NT2/D1 (cell line): ENCODE results near the gene RSAD1.

ENCODE experiments used
- SUZ12 ChIP-seq: IDR thresholded peaks from 2 replicates; pipeline ENCODE4 v1.6.1; 2011; ENCODE audit not compliant: insufficient read length, insufficient read depth; ENCODE audit errors: extremely low read depth
- YY1 ChIP-seq: IDR thresholded peaks from 2 replicates; pipeline ENCODE4 v1.6.1; 2011; ENCODE audit not compliant: insufficient read length, insufficient read depth
- ZNF274 ChIP-seq: IDR thresholded peaks from 2 replicates; pipeline ENCODE4 v1.6.1; 2011; ENCODE audit warnings: mild to moderate bottlenecking, low read depth, low read length

GRCh38 chr17:50482516-50482915 is 3.9 kb downstream of the RSAD1 start:
- no peak for TF ChIP-seq SUZ12
- TF ChIP-seq YY1, result no peak
- TF ChIP-seq ZNF274, result no peak
